IgD-negative memory B cell (primary cell): ENCODE results near the gene PLAAT4. TPM values are rescaled to one million over a fixed set of nuclear protein-coding genes. Genes with fewer than 3 reads are reported as not detected.
"Not testable (repeated sequence)": the region's sequence is repeated elsewhere in the genome, so short reads cannot be mapped to it uniquely, and the experiment has no call there.

Experiments
- H3K27ac Mint-ChIP-seq, 3 donors: one replicate each; pipeline ENCODE4 v1.8.0; 2020 to 2022; ENCODE audit warnings: mild to moderate bottlenecking in 3 of 3, mixed read lengths in 3 of 3, moderate library complexity in 1 of 3
- H3K27me3 Mint-ChIP-seq: one replicate; pipeline ENCODE4 v1.8.0; 2021; ENCODE audit warnings: mixed read lengths
- H3K36me3 Mint-ChIP-seq: one replicate; pipeline ENCODE4 v1.8.0; 2020; ENCODE audit warnings: mild to moderate bottlenecking, mixed read lengths
- H3K4me1 Mint-ChIP-seq, 3 donors: one replicate each; pipeline ENCODE4 v1.8.0; 2020 to 2022; ENCODE audit warnings: mixed read lengths in 3 of 3, mild to moderate bottlenecking in 1 of 3
- H3K4me3 Mint-ChIP-seq, 4 donors: one replicate each; pipeline ENCODE4 v1.8.0; 2020 to 2022; ENCODE audit warnings: mild to moderate bottlenecking in 4 of 4, mixed read lengths in 4 of 4, moderate library complexity in 3 of 4
- H3K9me3 Mint-ChIP-seq, 3 donors: one replicate each; pipeline ENCODE4 v1.8.0; 2020 to 2021; ENCODE audit warnings: mixed read lengths in 3 of 3, mild to moderate bottlenecking in 1 of 3
- polyA plus RNA-seq: library from polyadenylated mRNA; unstranded; fragments of 300-500 nt; fragmentation: Illumina TruSeq; gene quantifications from one replicate; pipeline ENCODE4 v1.2.3, GENCODE V29; 2021

Gene PLAAT4
- polyA plus RNA-seq, 1 donor from 2014 or later: 97.1 TPM

GRCh38 chr11:63543711-63544110 lies 7.1 kb downstream of the PLAAT4 start:
- H3K4me3 Mint-ChIP-seq: no peak overlapping the region
- no peaks in the 10 kb centered on the region for H3K9me3 Mint-ChIP-seq
- peaks cover 15 to 19% (median 19%) of the 10 kb centered on the region in 3 donors for H3K4me1 Mint-ChIP-seq
- H3K36me3 Mint-ChIP-seq: peaks cover 5% of the 10 kb centered on the region
- H3K27me3 Mint-ChIP-seq: no peaks in the 10 kb centered on the region
- peak overlapping the region in 2 of 3 donors; percentile 2 to 67 for H3K27ac Mint-ChIP-seq

DNA sequence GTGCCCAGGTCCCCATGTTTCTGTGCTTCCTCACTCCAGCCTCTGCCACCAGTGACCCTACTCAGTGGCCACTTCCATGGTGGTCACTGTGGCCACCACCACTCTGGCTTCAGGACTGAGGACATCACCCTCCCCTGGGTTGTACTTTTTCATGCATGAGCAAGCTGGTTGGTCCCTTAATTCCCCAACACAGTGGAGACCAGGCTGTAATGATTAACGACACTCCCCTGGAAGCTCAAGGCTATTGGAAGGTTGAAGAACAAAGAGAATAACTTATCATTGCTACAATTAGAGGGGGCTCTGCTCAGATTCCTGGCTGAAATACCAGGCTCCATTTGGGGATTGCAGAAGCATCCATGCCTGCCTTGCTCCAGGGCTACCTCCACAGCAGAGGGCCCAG lies 10.5 kb downstream of the PLAAT4 start:
- no peak overlapping the region for H3K4me3 Mint-ChIP-seq
- peaks cover 10 to 15% (median 14%) of the 10 kb centered on the region in 3 donors for H3K4me1 Mint-ChIP-seq
- H3K9me3 Mint-ChIP-seq: no peaks in the 10 kb centered on the region
- H3K36me3 Mint-ChIP-seq: peaks cover 5% of the 10 kb centered on the region
- no peak overlapping the region for H3K27ac Mint-ChIP-seq
- peaks cover 6% of the 10 kb centered on the region for H3K27me3 Mint-ChIP-seq

DNA sequence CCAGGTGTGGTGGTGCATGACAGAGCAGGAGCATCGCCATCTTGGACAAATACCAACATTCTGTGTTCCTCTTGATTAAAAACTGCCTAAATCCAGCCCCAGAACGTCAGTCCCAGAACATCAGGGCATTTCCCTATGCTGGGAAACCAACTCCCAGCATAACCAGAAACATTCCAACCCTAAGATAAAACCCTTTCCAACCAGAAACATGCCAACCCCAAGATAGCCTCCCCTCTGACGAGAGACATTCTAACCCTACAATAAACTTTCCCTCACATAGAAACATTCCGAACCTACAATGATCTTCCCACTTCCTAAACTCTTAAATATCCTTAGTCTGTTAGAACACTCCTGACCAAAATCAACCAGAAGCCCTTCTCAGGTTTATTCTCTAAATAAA lies 11.6 kb downstream of the PLAAT4 start:
- peaks cover 6% of the 10 kb centered on the region for H3K27me3 Mint-ChIP-seq
- H3K27ac Mint-ChIP-seq: no peak overlapping the region
- peaks cover 9 to 16% (median 13%) of the 10 kb centered on the region in 3 donors for H3K4me1 Mint-ChIP-seq
- no peak overlapping the region for H3K4me3 Mint-ChIP-seq
- H3K9me3 Mint-ChIP-seq: no peaks in the 10 kb centered on the region
- peaks cover 5% of the 10 kb centered on the region for H3K36me3 Mint-ChIP-seq

DNA sequence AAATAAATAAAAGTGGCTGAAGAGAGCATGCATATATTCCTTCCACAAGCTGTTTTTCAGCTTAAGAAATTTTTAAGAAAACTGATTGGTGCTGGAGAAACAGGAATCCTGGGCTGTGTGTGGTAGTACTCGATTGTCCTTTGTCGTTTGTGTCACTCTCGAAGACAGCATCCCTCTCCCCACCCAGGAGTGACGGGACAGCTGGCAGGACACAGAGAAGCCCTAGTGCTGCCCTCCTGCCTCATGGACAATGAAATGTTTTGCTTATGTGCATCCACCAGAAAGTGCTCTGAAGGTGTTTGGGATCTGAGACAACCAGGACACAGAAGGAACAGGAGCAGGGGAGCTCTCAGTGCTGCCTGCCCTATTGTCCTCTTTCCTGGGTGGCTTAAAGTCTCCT lies 12.8 kb downstream of the PLAAT4 start:
- Mint-ChIP-seq H3K36me3 (peaks cover 5% of the 10 kb centered on the region), H3K27me3 (peaks cover 6% of the 10 kb centered on the region), H3K4me1 (peaks cover 0 to 13% (median 11%) of the 10 kb centered on the region in 3 donors), H3K9me3 (no peaks in the 10 kb centered on the region), H3K4me3 (no peak overlapping the region), H3K27ac (peak overlapping the region in 1 of 3 donors; percentile 3)

DNA sequence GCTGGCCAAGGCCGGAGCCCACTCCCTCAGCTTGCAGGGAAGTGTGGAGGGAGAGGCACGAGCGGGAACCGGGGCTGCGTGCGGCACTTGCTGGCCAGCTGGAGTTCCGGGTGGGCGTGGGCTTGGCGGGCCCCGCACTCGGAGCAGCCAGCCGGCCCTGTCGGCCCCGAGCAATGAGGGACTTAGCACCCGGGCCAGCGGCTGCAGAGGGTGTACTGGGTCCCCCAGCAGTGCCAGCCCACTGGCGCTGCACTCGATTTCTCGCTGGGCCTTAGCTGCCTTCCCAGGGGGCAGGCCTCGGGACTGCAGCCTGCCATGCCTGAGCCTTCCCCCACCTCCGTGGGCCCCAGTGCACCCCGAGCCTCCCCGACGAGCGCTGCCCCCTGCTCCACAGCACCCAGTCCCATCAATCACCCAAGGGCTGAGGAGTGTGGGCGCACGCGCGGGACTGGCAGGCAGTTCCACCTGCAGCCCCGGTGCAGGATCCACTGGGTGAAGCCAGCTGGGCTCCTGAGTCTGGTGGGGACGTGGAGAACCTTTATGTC lies 13.6 kb downstream of the PLAAT4 start:
- H3K4me1 Mint-ChIP-seq: peaks cover 0 to 16% (median 14%) of the 10 kb centered on the region in 3 donors
- H3K27ac Mint-ChIP-seq: not testable (repeated sequence)

GRCh38 chr11:63551091-63551888 lies 14.7 kb downstream of the PLAAT4 start:
- Mint-ChIP-seq H3K4me1 (peaks cover 0 to 16% (median 14%) of the 10 kb centered on the region in 3 donors), H3K36me3 (peaks cover 2% of the 10 kb centered on the region), H3K27me3 (peaks cover 6% of the 10 kb centered on the region), H3K4me3 (peak overlapping the region in 2 of 4 donors; percentile 26 to 83), H3K27ac (peak overlapping the region in 1 of 3 donors; percentile 80), H3K9me3 (no peaks in the 10 kb centered on the region)

More for the DNA sequence above, 13.6 kb downstream of the PLAAT4 start:
- not testable (repeated sequence) for H3K27me3 Mint-ChIP-seq, H3K36me3 Mint-ChIP-seq, H3K9me3 Mint-ChIP-seq, H3K4me3 Mint-ChIP-seq

GRCh38 chr11:63551889-63552266 lies 15.3 kb downstream of the PLAAT4 start:
- Mint-ChIP-seq H3K4me3 (no peak overlapping the region), H3K9me3 (no peaks in the 10 kb centered on the region), H3K27ac (peak overlapping the region in 1 of 3 donors; percentile 80), H3K4me1 (peaks cover 0 to 17% (median 14%) of the 10 kb centered on the region in 3 donors), H3K27me3 (peaks cover 6% of the 10 kb centered on the region), H3K36me3 (peaks cover 2% of the 10 kb centered on the region)

DNA sequence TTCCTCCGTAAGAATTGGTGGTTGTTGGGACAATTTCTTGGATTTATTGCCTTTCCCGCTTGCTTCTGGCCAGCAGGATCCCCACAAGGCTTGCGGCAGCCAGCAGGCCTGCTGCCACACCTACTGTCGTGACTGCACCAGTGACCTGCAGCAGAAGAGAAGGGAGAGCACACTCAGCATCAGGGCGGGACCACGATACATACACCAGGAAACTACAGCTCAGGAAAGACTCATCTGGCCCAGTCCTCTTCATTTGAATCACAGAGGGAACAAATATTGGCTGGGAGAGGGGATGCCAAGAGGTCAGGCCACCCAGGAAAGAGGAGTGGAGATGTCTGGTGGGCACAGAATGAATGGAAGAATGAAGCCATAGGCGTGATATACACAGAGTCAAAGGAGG lies 16.3 kb downstream of the PLAAT4 start:
- Mint-ChIP-seq H3K27me3 (peaks cover 8% of the 10 kb centered on the region), H3K36me3 (no peaks in the 10 kb centered on the region), H3K27ac (peak overlapping the region in 1 of 3 donors; percentile 63), H3K4me1 (peaks cover 0 to 19% (median 14%) of the 10 kb centered on the region in 3 donors), H3K4me3 (peak overlapping the region in 3 of 4 donors; percentile 57 to 70 (median 62)), H3K9me3 (no peaks in the 10 kb centered on the region)

DNA sequence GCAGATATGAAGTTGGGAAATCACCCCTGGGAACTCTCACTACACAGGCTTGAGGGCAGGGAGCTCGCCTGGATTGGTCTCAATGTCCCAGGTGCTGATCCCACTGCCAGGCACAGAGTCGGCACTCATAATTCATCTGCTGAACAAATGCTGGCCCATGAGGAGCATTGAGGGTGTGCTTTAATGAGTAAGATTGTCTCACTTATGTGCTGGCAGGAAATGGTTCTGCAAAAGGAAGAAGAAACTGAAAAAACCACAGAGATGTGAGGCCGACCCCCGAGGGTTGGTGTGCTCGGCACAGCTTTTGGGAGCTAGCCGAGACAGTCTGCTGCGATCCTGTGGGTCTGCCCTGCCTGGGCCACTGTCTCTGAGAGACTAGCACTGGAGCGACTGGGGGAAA lies 17.2 kb downstream of the PLAAT4 start:
- Mint-ChIP-seq H3K27me3 (peaks cover 8% of the 10 kb centered on the region), H3K27ac (peak overlapping the region in 2 of 3 donors; percentile 63 to 80), H3K4me3 (peak overlapping the region in 3 of 4 donors; percentile 63 to 91 (median 91)), H3K4me1 (peaks cover 0 to 19% (median 14%) of the 10 kb centered on the region in 3 donors), H3K9me3 (no peaks in the 10 kb centered on the region), H3K36me3 (no peaks in the 10 kb centered on the region)

- H3K4me3 Mint-ChIP-seq: no peak overlapping the region
- peaks cover 0 to 19% (median 14%) of the 10 kb centered on the region in 3 donors for H3K4me1 Mint-ChIP-seq
These were observed 18.2 kb downstream of the PLAAT4 start for GRCh38 chr11:63554877-63555223.

GRCh38 chr11:63556404-63557013 lies 19.9 kb downstream of the PLAAT4 start:
- Mint-ChIP-seq H3K9me3 (peaks cover 0 to 1% (median 0%) of the 10 kb centered on the region in 3 donors), H3K27me3 (peaks cover 10% of the 10 kb centered on the region), H3K27ac (no peak overlapping the region), H3K4me1 (peaks cover 4 to 21% (median 18%) of the 10 kb centered on the region in 3 donors), H3K4me3 (no peak overlapping the region), H3K36me3 (no peaks in the 10 kb centered on the region)

More at GRCh38 chr11:63554877-63555223, 18.2 kb downstream of the PLAAT4 start:
- Mint-ChIP-seq H3K27ac (peak overlapping the region in 1 of 3 donors; percentile 63), H3K27me3 (peaks cover 8% of the 10 kb centered on the region), H3K9me3 (no peaks in the 10 kb centered on the region), H3K36me3 (no peaks in the 10 kb centered on the region)

DNA sequence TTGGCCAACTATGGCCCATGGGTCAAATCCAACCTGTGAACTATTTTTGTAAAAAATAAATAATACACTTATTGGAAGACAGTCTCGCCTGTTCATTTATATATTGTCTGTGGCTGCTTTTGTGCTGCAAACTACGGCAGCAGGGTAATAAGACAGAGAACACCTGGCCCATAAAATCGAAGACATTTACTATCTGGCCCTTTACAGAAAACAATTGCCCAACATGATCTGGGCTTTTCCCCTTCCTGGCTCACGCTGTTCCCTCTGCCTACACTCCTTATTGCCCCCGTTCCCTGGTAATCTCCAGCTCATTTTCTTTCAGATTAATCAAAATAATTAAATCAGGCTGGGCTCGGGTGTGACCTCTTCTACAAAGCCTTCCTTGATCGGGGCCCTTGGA lies 21.0 kb downstream of the PLAAT4 start:
- H3K27ac Mint-ChIP-seq: peak overlapping the region in 1 of 3 donors; percentile 39
- no peak overlapping the region for H3K4me3 Mint-ChIP-seq
- peaks cover 9% of the 10 kb centered on the region for H3K27me3 Mint-ChIP-seq
- H3K36me3 Mint-ChIP-seq: no peaks in the 10 kb centered on the region
- peaks cover 4 to 19% (median 17%) of the 10 kb centered on the region in 3 donors for H3K4me1 Mint-ChIP-seq
- peaks cover 0 to 1% (median 0%) of the 10 kb centered on the region in 3 donors for H3K9me3 Mint-ChIP-seq

DNA sequence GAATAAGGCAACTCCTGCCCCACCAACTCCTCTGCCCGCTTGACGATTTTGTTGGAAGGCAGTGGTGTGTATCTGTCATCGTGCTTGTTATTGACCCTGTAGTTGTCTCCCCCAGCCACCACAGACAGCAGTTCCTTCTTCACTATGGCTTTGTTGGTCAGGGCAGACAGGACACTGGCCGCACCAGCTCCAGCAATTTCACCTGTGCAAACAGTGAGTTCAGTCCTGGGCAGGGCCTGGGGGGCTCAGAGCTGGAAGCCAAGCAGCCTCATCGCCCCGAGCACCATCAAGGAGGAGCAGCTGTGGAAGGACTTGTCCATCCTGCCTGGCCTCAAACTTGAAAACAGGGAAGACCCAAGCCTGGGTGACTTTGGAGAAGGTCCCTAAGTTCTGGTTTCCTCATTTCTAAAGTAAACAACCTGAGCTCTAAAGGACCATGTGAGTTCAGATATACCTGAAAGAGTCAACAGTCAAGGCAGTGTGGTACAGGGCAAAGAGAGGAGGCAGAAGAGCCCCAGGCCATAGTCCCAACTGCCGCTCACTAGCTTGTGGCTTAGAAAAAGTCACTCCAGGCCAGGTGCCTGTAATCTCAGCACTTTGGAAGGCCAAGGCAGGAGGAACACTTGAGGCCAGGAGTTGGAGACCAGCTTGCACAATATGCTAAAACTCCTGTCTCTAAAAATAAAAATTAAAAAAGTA lies 22.0 kb downstream of the PLAAT4 start:
- H3K36me3 Mint-ChIP-seq: no peaks in the 10 kb centered on the region
- peaks cover 10% of the 10 kb centered on the region for H3K27me3 Mint-ChIP-seq
- H3K4me1 Mint-ChIP-seq: peaks cover 5 to 18% (median 11%) of the 10 kb centered on the region in 3 donors
- H3K4me3 Mint-ChIP-seq: no peak overlapping the region
- no peak overlapping the region for H3K27ac Mint-ChIP-seq
- H3K9me3 Mint-ChIP-seq: peaks cover 0 to 1% (median 0%) of the 10 kb centered on the region in 3 donors

DNA sequence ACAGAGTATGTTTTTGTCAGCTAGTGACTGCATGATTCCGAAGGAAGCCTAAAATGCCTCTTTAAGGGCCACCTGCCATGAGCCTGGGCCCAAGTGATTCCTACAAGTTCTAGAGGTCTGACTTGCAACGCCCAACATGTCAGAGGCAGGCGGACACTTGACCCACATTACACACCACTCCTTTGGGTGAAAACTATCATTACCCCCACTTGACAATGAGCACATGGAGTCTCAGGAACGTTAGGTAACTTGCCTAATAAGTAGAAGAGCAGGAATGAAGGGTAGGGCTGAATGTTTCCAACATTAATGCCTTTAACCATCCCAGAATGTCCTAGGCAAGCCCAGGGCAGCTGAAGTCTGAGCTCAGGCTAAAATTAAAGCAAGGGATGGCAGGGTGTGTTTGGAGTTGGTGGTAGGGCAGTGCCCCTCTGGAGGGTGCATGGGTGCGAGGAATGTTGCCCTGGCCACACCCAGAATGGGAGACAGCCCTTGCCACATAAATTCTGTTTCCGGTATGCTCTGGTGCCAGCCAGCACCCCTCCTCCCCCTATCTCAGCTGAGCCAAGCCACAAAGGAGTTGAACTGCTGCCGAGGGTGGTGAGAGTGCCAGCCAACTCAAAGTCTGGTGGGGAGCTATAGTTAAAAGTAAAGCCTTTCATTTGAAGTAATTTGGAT lies 24.0 kb downstream of the PLAAT4 start:
- peaks cover 0 to 1% (median 0%) of the 10 kb centered on the region in 3 donors for H3K9me3 Mint-ChIP-seq
- peaks cover 11 to 23% (median 17%) of the 10 kb centered on the region in 3 donors for H3K4me1 Mint-ChIP-seq

More for the DNA sequence above, 24.0 kb downstream of the PLAAT4 start:
- H3K27ac Mint-ChIP-seq: peak overlapping the region in 1 of 3 donors; percentile 15
- H3K4me3 Mint-ChIP-seq: peak overlapping the region in 2 of 4 donors; percentile 20 to 74
- peaks cover 13% of the 10 kb centered on the region for H3K27me3 Mint-ChIP-seq
- H3K36me3 Mint-ChIP-seq: no peaks in the 10 kb centered on the region
